NOMO-1 treated with DMSO at 0.1 percent for 48 hours (cell line): ENCODE measurements around the gene ZNF687.
A peak's percentile ranks its signal among the peaks of the same experiment; 100 is the strongest.
"Not testable (repeated sequence)": the region's sequence is repeated elsewhere in the genome, so short reads cannot be mapped to it uniquely, and the experiment has no call there.

Experiments
- DNase-seq: peaks from one replicate; lab custom pipeline; 2025; ENCODE audit not compliant: unreplicated experiment; lab: John Stamatoyannopoulos, UW

ZNF687 gene

DNA sequence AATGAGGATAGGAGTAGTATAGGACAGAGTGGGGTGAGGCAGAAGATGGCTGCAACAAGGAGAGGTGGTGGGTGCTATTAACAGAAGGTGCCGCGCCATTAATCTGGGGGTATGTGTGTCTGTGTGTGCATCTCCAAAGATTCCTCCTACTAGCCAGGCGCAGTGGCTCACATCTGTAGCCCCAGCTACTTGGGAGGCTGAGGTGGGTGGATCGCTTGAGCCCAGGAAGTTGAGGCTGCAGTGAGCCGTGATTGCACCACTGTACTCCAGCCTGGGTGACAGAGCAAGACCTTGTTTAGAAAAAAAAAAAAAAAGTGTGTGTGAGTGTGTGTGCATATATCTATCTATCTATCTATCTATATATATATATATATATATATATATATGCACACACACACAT is 6.8 kb upstream of the ZNF687 start:
- not testable (repeated sequence) for DNase-seq

DNA sequence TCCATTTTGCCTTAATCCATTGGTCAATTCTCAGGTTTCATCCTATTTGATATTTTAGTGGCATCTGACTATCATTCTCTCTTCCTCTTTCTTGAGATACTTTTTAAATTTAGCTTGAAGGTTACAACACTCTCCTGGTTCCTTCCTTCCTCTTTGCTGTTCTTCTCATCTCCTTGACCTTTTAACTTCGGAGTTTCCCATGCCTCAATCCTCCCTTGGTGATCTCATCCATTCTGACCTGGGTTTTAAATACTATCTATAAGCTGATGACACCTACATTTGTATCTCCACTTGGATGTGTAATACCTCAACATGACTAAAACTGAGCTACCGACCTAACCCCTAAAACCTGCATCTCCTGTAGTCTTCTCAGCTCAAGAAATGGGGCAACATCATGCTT is 4.8 kb upstream of the ZNF687 start:
- DNase-seq: peak; percentile 96

DNA sequence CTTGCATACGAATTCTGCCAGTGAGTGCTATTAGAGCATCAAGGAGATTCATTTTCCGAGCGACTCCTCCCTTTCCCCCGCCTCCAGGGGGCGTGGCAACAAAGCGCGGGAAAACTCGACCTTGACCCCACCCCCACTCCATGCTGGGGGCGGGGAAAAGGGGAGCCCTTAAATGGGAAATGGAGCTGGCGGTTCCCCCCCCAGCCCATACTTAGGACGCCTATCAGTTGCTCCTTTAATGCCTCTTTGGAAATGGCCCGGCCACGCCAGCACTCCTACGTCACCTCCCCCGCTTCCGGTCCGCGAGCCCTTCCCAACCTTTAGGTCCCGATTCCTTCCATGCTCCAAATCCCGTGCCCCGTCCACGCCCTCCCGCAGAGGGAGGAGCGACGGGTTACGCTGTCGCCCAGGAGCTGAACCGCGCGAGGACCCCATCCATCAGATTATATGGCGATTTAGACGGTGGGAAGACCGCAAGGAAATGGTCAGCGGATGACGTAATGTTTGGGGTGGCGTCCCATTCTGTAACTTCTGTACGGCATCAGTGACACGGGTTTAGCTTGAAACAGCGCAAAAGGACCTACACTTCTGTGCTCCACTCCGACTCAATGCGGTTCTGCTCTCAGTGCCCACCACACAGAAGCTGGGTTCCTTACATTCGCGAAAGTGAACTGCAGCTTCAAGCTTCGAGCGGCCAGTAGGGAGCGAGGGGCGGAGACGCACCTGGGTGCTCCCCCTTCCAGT is 702 bp upstream of the ZNF687 start:
- DNase-seq: peak; percentile 95

DNA sequence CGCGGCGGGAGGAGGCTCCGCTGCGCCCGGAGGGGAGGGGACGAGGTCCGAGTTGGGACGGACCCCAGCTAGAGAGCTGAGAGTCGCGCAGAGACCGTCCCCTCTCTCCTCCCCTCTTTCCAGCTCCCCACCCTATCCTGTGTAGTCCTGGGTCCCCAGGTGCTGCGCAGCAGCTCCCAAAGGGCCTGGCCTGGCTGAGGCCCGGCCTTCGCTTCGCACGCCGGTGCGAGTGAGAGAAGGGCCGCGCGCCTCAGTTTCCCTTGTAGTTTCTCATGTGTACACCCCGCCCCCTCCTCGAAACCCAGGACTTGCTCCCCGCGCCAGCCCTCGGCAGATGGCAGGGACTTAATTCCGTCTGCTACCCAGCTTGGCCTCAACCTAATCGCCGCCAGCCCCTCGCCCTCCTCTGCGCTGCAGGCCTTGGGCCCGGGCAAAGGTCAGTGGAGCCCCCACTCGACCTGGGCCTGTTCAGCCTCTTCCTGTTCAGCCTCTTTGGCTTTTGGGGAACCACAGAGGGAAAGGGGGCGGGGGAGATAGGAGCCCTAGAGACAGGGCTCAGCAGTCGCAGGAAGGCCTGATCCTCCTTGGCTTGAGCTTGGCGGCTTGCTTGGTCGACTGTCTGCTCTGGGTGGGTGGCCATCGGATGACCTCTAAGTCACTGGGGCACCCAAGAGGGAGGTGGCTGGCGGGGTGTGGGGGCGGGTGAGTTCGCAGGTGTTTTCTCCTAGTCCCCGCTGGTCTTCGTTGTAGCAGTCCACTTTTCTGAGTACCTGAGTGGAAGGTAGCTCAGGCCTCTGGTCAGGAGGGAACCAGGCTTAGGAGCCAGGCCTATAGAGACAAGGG is 1.0 kb downstream of the ZNF687 start:
- DNase-seq: peak; percentile 49

DNA sequence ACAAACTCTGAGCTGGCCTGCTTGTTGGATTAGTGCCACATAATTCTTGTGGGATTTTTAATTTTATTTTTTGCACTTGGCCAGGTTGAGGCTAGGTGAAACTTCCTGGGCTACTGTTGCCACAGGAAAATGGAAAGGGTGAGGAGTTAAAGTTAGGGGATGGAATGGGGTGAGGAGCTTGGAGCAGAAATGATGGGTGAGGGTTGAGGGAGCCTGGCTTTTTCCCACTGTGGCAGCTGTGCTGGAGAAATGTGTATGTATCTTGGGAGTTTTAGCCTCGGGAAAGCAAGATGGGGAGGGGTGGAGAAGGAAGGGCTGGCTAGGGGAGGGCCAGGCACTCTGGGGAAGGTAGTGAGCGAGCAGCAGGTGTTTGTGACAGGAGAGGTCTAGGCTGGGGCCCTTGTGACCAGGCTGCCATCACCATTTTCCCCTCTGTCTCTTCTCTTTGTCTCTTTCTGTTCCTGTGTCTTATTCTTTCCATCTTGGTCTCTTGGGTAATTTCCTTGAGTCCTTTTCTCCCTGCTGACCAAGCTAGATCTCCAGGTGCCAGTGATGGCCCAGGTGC is 2.0 kb downstream of the ZNF687 start:
- no peak for DNase-seq

DNA sequence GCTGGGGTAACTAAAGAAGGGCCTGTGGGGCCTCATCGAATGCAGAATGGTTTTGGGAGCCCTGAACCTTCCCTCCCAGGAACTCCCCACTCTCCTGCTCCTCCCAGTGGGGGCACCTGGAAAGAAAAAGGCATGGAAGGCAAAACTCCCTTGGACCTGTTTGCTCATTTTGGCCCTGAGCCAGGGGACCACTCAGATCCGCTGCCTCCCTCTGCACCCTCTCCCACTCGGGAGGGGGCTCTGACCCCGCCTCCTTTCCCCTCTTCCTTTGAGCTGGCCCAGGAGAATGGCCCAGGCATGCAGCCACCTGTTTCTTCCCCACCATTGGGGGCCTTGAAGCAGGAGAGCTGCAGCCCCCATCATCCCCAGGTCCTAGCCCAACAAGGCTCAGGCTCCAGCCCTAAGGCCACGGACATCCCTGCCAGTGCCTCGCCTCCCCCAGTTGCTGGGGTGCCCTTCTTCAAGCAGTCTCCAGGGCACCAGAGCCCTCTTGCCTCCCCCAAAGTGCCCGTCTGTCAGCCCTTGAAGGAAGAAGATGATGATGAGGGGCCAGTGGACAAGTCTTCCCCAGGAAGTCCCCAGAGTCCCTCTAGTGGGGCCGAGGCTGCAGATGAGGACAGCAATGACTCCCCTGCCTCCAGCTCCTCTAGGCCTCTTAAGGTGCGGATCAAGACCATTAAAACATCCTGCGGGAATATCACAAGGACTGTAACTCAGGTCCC is 4.7 kb downstream of the ZNF687 start:
- DNase-seq: no peak

DNA sequence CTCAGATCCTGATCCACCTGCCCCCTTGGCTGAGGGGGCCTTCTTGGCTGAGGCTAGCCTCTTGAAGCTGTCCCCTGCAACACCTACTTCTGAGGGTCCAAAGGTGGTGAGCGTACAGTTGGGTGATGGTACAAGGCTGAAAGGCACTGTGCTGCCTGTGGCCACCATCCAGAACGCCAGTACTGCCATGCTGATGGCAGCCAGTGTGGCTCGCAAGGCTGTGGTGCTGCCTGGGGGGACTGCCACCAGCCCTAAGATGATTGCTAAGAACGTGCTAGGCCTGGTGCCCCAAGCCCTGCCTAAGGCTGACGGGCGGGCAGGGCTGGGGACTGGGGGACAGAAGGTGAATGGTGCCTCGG is 5.2 kb downstream of the ZNF687 start:
- no peak for DNase-seq

DNA sequence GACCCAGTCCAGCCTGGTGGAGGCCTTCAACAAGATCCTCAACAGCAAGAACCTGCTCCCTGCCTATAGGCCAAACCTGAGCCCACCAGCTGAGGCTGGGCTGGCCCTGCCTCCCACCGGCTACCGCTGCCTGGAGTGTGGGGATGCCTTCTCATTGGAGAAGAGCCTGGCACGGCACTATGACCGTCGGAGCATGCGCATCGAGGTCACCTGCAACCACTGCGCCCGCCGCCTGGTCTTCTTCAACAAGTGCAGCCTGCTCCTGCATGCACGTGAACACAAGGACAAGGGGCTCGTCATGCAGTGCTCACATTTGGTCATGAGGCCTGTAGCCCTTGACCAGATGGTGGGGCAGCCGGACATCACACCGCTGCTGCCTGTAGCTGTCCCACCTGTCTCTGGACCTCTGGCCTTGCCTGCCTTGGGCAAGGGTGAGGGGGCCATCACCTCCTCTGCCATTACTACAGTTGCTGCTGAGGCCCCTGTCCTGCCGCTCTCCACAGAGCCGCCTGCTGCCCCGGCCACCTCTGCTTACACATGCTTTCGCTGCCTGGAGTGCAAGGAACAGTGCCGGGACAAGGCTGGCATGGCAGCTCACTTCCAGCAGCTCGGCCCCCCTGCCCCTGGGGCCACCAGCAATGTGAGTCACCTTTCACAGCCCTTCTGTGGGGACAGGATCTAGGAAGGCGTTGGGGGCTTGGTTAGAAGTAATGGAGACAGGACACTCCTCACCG is 5.8 kb downstream of the ZNF687 start:
- DNase-seq: no peak

DNA sequence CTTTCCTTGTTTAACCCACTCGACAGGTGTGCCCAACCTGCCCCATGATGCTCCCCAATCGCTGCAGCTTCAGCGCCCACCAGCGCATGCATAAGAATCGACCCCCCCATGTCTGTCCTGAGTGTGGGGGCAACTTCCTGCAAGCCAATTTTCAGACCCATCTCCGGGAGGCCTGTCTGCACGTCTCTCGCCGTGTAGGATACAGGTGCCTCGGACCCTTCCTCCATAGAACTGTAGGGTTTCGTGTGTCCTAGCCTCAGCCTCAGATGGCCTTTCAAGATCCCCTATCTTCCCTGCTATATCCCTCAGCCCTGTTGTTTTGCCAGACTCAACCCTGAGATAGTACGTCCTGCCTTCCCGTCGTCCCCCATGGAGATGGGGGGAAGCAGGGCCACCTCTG is 6.4 kb downstream of the ZNF687 start:
- DNase-seq: no peak

DNA sequence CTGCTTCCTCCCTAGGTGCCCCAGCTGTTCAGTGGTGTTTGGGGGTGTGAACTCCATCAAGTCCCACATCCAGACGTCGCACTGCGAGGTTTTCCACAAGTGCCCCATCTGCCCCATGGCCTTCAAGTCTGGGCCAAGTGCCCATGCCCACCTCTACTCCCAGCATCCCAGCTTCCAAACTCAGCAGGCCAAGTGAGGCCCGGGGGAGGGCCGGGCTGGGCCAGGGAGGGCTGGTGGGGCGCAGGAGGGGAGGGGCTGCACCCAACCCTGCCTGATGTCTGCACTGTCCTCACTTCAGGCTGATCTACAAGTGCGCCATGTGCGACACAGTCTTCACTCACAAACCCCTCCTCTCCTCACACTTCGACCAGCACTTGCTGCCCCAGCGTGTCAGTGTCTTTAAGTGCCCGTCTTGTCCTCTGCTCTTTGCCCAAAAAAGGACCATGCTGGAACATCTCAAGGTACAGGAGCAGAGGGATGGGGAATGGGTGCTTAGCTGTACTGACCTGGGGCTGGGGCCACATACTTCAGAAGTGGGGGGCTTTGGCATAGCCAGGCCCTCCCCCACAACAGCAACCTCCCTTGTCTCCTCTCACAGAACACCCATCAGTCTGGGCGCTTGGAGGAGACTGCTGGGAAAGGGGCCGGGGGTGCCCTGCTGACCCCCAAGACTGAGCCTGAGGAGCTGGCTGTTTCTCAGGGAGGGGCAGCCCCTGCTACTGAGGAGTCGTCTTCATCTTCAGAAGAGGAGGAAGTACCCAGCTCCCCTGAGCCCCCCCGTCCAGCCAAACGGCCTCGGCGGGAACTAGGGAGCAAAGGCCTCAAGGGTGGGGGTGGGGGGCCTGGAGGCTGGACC is 7.2 kb downstream of the ZNF687 start:
- no peak for DNase-seq

DNA sequence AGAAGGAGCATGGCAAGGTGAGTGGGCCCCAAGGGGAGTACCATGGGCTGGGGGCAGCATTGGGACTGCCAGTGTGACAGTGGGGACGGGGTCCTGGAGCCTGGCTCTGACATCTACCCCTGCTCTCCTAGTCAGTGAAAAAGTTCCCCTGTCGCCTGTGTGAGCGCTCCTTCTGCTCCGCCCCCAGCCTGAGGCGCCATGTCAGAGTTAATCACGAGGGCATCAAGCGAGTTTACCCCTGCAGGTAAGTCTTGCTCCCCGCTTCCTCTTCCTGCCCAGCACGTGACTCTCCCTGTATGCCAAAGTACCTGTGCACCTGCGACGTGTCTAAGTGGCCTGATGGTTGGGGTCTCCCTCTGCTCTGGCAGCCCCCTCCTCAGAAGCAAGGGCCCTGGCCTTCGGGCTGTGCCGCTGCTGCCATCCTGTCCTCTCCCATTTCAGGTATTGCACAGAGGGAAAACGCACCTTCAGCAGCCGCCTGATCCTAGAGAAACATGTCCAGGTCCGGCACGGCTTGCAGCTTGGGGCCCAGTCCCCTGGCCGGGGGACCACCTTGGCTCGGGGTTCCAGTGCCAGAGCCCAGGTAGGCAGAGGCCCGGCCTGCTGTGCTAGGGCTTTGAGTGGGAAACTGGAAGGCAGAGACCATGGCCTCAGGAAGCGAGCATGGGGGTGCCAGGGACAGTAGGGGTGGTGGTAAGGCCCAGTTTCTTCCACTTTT is 8.1 kb downstream of the ZNF687 start:
- DNase-seq: no peak

DNA sequence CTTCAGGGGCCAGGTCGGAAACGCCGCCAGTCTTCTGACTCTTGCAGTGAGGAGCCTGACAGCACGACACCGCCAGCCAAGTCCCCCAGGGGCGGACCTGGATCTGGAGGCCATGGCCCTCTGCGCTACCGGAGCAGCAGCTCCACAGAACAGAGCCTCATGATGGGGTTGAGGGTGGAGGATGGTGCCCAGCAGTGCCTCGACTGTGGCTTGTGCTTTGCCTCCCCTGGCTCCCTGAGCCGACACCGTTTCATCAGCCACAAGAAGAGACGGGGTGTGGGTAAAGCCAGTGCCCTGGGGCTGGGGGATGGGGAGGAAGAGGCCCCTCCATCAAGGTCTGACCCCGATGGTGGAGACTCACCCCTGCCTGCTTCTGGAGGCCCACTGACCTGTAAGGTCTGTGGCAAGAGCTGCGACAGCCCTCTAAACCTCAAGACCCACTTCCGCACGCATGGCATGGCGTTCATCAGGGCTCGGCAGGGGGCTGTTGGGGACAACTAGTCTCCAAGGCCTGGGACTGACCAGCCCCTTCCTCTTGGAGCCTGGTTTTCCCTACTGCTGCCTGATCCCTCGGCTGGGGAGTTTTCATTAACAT is 8.7 kb downstream of the ZNF687 start:
- no peak for DNase-seq

DNA sequence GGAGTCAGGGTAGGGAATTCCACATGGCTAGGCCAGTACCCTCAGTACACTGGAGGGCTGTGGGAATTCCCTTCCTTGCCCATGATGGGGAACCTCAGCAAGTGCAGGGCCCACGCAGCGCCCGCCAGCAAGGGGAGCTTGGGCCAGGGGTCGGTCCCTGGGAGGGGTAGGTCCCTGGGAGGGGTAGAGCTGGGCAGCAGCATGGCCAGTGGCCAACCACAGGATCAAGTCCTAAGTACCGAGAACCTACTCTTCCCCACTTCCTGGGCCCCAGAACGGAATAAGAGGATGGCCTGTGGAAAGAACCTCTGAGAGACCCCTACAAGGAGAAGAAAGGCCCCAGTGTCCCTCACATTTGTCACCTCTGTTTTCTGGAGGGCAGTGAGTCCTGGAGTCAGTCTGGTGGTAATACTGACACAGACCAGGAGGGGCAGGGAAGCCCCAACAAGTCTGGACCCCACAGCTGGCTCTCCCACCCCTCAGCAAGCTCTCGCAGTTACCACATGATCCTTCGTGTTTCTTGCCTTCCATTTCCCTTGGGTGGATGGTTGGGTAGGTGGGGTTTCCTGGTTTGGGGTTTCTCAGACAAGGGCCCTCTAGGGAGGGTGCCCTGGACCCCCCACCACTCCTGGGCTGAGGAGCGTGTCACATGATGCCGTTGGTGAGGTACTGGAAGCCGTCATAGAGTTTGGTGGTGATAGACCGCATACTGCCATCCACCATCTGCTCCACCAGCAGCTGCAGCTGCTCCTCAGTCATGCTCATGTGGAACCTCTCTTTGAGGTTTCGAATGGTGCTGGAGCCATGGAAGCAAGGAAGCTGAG is 10.3 kb downstream of the ZNF687 start:
- no peak for DNase-seq

DNA sequence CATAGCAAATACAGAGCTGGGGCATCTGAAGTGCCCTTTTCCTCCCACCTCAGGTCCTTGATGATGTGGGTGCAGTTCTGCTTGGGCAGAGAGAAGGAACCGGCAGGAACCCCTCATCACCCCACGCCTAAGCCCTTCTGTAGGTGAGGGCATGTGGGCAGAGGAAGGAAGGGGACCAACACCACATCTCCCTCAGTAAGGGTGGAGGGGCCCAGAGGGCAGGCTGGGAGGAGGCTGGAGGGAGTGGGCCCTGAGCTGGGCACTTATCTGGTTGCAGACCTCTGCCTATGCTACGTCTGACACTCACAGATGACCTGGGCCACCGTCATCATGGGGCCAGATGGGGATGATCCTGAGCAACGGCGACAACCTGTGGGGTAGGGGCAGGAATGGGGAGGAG is 11.0 kb downstream of the ZNF687 start:
- DNase-seq: no peak

DNA sequence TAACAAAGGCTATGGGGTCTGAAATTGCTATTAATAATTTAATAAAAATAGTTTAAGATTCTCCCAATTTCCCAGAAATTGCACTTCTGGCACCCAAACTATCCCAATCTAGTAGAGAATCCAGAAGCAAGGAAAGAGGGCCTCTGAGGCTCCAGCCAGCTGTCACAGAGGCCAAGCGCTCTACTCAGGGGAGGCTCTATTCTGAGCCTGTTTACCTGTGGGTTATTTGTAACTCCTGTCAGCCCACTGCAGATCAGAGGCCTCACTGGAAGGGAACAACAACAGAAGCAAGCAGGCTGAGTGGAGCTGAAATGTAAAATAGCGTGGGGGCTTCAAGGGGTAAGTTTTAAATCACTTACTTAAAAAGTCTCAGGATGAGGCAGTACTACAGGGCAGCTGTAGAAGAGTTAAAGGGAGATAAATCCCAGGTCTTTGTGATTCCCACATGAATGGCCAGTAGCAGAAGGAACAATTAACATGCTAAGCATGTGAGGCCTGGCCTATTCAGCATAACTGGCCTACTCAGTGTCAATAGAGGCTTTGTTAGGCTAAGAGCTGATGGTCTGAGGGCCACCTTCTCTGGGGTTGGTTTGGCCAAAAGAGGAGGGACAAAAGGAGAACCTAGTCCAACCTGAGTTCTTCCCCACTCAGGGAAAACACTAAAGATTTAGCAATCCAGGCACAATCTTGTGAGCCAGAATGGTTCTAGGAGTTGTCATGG is 12.8 kb downstream of the ZNF687 start:
- DNase-seq: no peak

DNA sequence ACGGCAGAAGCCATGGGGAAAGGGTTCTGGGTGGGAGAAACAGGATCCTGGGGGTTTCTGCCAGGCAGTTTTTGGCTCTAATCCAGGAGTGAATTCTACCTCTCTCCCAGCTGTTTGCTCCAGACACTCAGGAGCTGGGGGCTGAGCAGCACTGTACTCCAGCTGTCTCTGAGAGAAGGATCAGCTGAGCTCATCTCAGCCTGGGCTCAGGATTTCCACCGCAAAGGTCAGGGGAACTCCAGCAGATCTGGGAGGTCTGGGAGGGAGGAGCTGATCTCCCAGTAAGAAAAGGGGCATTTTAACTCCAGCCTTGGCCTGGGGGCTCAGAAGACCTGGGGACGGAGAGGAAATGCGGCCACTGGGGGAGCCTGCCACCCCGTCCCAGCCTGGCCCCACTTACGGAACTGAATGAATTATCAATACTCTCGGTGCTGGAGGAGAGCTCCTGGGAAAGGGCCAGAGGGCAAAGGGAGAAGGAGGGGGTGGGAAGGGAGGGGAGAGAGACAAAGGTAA is 27.8 kb downstream of the ZNF687 start:
- DNase-seq: no peak

DNA sequence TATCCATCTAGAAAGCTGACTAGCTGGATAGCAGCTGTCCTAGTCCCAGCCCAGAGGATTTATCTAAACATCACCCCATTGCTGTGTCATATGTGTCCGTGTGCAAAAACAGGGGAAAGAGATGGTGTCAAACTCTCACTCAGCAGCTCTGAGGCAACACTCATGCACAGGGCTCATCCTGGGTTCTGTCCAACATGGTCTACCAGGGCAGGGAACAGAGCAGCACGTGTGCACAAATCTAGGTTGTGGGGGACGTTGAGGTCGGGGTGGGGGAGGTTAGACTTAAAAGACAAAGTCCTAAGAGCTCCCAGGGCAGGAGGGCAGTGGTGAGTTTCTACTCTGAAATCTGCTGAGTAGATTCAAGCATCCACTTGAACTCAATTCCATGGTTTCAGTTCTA is 28.9 kb downstream of the ZNF687 start:
- DNase-seq: no peak
